GM12875 (cell line): Measurements from ENCODE around the gene CDH5.
"Not testable (repeated sequence)": the region's sequence is repeated elsewhere in the genome, so short reads cannot be mapped to it uniquely, and the experiment has no call there.

ENCODE experiments used
- H3K4me3 ChIP-seq: one replicate; pipeline ENCODE4 v1.5.1; 2011; ENCODE audit warnings: low read depth, low read length, control low read depth
- TF ChIP-seq, protein P1 (sequence below): IDR thresholded peaks from 2 replicates; pipeline ENCODE4 v1.5.1; 2011; ENCODE audit warnings: low read depth, mild to moderate bottlenecking, control low read depth, inconsistent platforms, low read length, moderate library complexity, borderline replicate concordance; ENCODE audit not compliant: insufficient read depth

The CDH5 gene

DNA sequence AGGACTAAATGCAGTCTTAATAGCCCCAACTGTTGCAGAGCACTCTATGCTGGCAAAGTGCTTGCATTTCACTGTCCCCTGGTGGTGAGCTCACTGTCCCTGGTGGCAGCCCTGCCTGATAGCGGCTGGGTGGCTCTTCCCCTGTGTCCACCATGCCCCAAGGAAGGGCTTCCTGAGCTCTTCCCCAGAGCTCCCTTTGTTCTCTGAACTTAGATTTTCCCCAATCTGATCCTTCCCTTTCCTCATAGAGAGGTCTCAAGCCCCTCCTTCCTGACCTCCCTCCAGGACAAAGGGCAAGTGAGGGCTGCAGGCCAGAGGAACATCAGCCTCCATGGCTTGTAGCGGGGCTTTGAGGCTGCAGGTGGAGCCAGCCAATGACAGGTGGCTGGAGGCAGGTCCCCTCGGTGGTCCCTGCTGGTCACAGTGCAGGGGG lies 77.6 kb downstream of the CDH5 start:
- no peak overlapping the region for H3K4me3 ChIP-seq
- TF ChIP-seq, protein P1, sequence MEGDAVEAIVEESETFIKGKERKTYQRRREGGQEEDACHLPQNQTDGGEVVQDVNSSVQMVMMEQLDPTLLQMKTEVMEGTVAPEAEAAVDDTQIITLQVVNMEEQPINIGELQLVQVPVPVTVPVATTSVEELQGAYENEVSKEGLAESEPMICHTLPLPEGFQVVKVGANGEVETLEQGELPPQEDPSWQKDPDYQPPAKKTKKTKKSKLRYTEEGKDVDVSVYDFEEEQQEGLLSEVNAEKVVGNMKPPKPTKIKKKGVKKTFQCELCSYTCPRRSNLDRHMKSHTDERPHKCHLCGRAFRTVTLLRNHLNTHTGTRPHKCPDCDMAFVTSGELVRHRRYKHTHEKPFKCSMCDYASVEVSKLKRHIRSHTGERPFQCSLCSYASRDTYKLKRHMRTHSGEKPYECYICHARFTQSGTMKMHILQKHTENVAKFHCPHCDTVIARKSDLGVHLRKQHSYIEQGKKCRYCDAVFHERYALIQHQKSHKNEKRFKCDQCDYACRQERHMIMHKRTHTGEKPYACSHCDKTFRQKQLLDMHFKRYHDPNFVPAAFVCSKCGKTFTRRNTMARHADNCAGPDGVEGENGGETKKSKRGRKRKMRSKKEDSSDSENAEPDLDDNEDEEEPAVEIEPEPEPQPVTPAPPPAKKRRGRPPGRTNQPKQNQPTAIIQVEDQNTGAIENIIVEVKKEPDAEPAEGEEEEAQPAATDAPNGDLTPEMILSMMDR = 0 out of 2 replicates have a peak, but pooled peaks have one; percentile 19

DNA sequence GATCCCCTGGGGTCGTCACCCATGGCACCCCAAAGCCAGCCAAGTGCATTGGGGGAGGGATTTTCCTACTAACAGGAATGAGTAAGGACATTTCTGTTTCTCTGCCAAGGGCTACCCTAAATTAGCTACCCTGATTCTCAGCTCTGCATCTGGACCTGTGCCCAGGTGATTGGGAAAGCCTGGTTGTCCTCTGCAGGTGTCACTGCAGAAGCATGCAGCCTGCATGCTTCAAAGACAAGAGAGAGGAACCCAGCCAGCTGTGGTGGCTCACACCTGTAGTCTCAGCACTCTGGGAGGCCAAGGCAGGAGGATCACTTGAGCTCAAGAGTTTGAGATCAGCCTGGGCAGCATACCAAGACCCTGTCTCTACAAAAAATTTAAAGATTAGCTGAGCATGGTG lies 80.2 kb downstream of the CDH5 start:
- no peak overlapping the region for H3K4me3 ChIP-seq
- TF ChIP-seq, protein P1 = no peak

DNA sequence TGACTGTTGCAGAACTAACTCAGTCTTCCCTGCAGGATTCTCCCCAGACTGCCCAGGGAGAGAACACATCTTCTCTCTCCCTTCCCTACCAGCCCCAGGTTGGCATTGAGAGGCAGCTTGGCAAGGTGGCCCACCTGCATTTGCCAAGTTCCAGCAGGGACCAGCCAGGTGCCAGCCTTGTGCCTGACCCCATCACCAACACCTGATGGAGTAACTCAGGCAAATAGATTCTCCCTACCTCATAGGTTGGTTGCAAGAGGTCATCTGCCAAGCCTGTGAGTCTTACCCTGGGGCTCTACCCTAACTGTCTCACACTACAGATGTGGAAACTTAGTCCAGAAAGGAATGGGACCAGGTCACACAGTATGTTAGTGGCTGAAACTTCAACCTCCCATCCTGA lies 81.0 kb downstream of the CDH5 start:
- no peak overlapping the region for H3K4me3 ChIP-seq
- TF ChIP-seq, protein P1 = no peak

DNA sequence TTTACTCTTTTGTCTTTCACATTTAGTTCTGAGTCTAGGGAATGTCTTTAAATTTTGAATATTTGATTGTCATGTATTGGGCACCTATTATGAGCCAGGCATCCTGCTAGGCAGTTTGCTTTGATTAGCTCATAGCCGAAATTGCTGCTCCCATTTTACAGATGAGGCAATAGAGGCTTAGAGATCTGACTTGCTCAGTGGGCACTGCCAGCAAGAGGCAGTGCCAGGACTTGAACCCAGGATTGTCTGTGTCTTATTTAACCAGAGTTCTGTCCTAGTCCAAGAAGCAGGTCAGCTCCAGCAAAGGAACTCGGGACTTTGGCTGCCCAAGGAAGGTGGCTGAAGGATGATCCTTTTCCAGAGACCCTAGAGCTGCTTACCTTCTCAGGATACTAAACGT lies 85.1 kb downstream of the CDH5 start:
- no peak overlapping the region for H3K4me3 ChIP-seq
- TF ChIP-seq, protein P1 = no peak

DNA sequence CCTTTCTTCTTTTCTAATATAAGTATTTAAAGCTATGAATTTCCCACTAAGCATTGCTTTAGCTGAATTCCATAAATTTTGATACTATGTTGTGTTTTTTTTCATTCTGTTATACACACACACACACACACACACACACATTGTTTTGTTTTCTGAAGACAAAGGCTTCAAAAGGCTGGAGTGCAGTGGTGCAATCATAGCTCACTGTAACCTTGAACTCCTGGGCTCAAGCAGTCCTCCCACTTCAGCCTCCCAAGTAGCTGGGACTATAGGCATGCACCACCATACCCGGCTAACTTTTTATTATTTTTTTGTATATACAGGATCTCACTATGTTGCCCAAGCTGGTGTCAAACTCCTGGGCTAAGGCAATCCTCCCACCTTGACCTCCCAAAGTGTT lies 86.7 kb downstream of the CDH5 start:
- not testable (repeated sequence) for H3K4me3 ChIP-seq
